Subcutaneous abdominal adipose tissue (tissue), 5 donors: ENCODE data around the gene EEF1AKMT3.

Source experiments
- H3K27ac ChIP-seq: one replicate; pipeline ENCODE4 v1.7.0; 2013; ENCODE audit warnings: low read depth, mild to moderate bottlenecking, inconsistent platforms, low read length, moderate library complexity
- H3K27me3 ChIP-seq, 5 donors: one replicate each; pipeline ENCODE4 v1.7.0; 2013; ENCODE audit warnings: low read length in 5 of 5, inconsistent platforms in 1 of 5; ENCODE audit not compliant: control insufficient read depth in 5 of 5, insufficient read depth in 4 of 5
- H3K36me3 ChIP-seq, 5 donors: one replicate each; pipeline ENCODE4 v1.7.0; 2013; ENCODE audit warnings: low read length in 5 of 5; ENCODE audit not compliant: control insufficient read depth in 5 of 5, insufficient read depth in 5 of 5
- H3K4me1 ChIP-seq, 5 donors: one replicate each; pipeline ENCODE4 v1.7.0; 2013; ENCODE audit warnings: low read length in 5 of 5, mild to moderate bottlenecking in 3 of 5, moderate library complexity in 1 of 5; ENCODE audit not compliant: control insufficient read depth in 5 of 5, insufficient read depth in 5 of 5
- H3K4me3 ChIP-seq, 5 donors: one replicate each; pipeline ENCODE4 v1.7.0; 2013; ENCODE audit warnings: low read length in 5 of 5, low read depth in 1 of 5
- H3K9ac ChIP-seq, 5 donors: one replicate each; pipeline ENCODE4 v1.7.0; 2013; ENCODE audit warnings: low read length in 5 of 5, mild to moderate bottlenecking in 4 of 5, moderate library complexity in 3 of 5
- H3K9me3 ChIP-seq, 5 donors: one replicate each; pipeline ENCODE4 v1.7.0; 2013; ENCODE audit warnings: low read length in 5 of 5; ENCODE audit not compliant: control insufficient read depth in 5 of 5
- donor health status: healthy.
- donor health status: healthy.
- donor health status: healthy.
- donor health status: healthy.
- donor health status: healthy.

EEF1AKMT3 gene

DNA sequence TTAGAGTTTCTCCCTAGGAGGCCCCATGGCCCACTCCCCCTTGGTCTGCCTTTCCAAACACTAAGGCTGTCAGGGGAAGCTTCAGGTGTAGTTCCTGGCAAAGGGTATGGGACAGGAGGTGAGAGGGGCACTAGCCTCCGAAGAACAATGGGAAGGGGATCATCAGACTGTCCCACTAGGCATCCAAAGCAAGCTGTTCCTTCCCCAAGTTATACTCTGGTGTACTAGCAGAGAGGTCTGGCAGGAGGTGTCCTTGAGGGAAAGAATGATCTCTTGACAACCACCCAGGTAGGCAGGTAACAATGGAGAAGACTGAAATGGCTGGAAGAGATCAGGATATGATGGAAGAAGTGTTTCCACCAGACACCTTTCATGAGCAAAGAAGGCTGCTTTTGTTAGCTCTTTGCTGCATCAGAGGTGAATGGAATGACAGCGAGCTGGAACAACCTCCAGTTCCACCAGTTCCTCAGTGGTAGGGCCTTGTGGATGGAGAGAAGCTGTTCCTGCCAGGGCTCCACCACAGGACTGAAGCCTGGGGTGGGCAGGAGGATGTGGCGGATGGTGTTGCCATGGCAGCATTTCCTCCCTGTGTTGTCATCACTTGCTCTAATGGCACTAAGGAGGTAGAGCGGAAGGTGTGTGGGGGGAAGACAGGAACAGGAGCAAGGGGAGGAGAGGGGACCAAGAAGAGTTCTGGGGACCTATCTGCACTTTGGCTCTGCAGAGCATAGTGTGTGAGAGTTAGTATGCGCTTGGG is 31.6 kb upstream of the EEF1AKMT3 start:
- Histone ChIP-seq H3K4me3 (peak overlapping the region in 1 of 5 donors; percentile 51), H3K27ac (no peak overlapping the region)

GRCh38 chr12:57741413-57741789 is 31.0 kb upstream of the EEF1AKMT3 start:
- H3K36me3 ChIP-seq = peaks cover 0 to 2% (median 0%) of the 10 kb centered on the region in 5 donors
- H3K9ac ChIP-seq = no peak overlapping the region
- H3K4me3 ChIP-seq = peak overlapping the region in 3 of 5 donors; percentile 38 to 51 (median 43)
- H3K4me1 ChIP-seq = peaks cover 5 to 53% (median 30%) of the 10 kb centered on the region in 5 donors
- no peak overlapping the region for H3K27ac ChIP-seq
- no peaks in the 10 kb centered on the region for H3K9me3 ChIP-seq
- peaks cover 9 to 37% (median 25%) of the 10 kb centered on the region in 5 donors for H3K27me3 ChIP-seq

More for the DNA sequence above, 31.6 kb upstream of the EEF1AKMT3 start:
- Histone ChIP-seq H3K27me3 (peaks cover 11 to 42% (median 28%) of the 10 kb centered on the region in 5 donors), H3K9ac (no peak overlapping the region), H3K9me3 (no peaks in the 10 kb centered on the region), H3K36me3 (no peaks in the 10 kb centered on the region), H3K4me1 (peaks cover 5 to 53% (median 34%) of the 10 kb centered on the region in 5 donors)

- Histone ChIP-seq H3K4me3 (peak overlapping the region in 3 of 5 donors; percentile 38 to 51 (median 43)), H3K27me3 (peaks cover 2 to 30% (median 18%) of the 10 kb centered on the region in 5 donors), H3K4me1 (peaks cover 5 to 47% (median 27%) of the 10 kb centered on the region in 5 donors), H3K36me3 (peaks cover 3 to 9% (median 6%) of the 10 kb centered on the region in 5 donors), H3K27ac (no peak overlapping the region), H3K9ac (no peak overlapping the region), H3K9me3 (no peaks in the 10 kb centered on the region)
Measured at GRCh38 chr12:57741844-57742738, 30.3 kb upstream of the EEF1AKMT3 start.

- Histone ChIP-seq H3K27me3 (peaks cover 0 to 24% (median 14%) of the 10 kb centered on the region in 5 donors), H3K4me1 (peaks cover 5 to 36% (median 18%) of the 10 kb centered on the region in 5 donors), H3K27ac (no peak overlapping the region), H3K4me3 (peak overlapping the region in 3 of 5 donors; percentile 88 to 96 (median 92)), H3K36me3 (peaks cover 13 to 24% (median 19%) of the 10 kb centered on the region in 5 donors), H3K9me3 (no peaks in the 10 kb centered on the region), H3K9ac (no peak overlapping the region)
Measured at GRCh38 chr12:57743769-57744168, 28.6 kb upstream of the EEF1AKMT3 start.

DNA sequence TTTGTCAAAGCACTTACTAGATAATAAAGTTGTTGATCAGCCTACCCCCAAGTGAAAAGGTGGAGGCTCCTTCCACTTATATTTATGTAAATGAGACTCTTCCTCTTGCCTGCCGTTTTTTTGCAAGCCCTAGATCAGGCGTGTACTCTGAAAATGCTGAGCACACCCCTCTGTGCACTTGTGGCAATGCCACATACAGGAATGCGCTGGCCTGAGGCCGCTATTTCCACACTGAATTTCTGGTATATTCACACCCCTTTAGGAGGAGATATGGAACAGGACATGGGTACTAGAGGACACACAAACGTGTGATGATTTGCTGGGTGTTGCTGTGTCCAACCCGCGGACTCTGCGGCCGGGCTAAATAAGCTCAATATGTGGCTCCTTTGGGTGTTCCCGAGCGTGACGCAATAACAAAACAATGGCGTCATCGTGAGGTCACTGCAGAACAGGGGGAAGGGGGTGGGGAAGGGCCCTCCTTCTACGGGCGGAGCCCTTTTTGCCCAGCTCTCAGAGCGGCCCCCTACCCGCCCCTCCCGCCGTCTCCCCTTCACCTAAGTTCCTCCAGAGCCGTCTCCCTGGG is 28.1 kb upstream of the EEF1AKMT3 start:
- H3K4me1 ChIP-seq = peaks cover 5 to 34% (median 18%) of the 10 kb centered on the region in 5 donors
- H3K36me3 ChIP-seq = peaks cover 13 to 29% (median 25%) of the 10 kb centered on the region in 5 donors
- no peaks in the 10 kb centered on the region for H3K9me3 ChIP-seq
- H3K4me3 ChIP-seq = peak overlapping the region; percentile 88 to 96 (median 92)
- H3K9ac ChIP-seq = peak overlapping the region in 4 of 5 donors; percentile 93 to 99 (median 98)
- H3K27me3 ChIP-seq = peaks cover 0 to 19% (median 9%) of the 10 kb centered on the region in 5 donors
- H3K27ac ChIP-seq = peak overlapping the region; percentile 99

- Histone ChIP-seq H3K4me1 (peaks cover 5 to 28% (median 18%) of the 10 kb centered on the region in 5 donors), H3K36me3 (peaks cover 13 to 36% (median 26%) of the 10 kb centered on the region in 5 donors), H3K27ac (peak within 1 kb of the TSS; percentile 99), H3K9me3 (no peaks in the 10 kb centered on the region), H3K27me3 (peaks cover 0 to 13% (median 4%) of the 10 kb centered on the region in 5 donors), H3K4me3 (peak within 1 kb of the TSS; percentile 88 to 96 (median 92)), H3K9ac (peak within 1 kb of the TSS; percentile 93 to 99 (median 98))
Measured at GRCh38 chr12:57744777-57745484, 27.5 kb upstream of the EEF1AKMT3 start, which contains the start of gene TSPAN31. Gene TSPAN31 (plus strand): TSS chr12:57745039. CDS start chr12:57745155, 116 bp downstream.

DNA sequence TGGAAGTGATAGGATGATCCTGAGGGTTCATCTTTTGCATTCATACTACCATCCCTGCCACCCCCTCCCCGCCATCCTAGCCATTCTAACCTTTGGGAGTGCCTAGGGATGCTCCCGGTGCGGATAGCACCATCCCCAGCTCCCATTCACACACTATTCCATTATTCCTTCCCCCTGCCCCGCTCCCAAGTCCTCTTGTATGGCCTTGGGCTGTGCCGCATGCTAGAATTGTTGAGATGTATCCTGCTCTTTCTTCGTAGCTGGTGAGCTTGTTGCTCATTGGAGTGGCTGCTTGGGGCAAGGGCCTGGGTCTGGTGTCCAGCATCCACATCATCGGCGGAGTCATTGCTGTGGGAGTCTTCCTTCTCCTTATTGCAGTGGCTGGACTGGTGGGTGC is 26.9 kb upstream of the EEF1AKMT3 start:
- no peaks in the 10 kb centered on the region for H3K9me3 ChIP-seq
- peak overlapping the region; percentile 88 to 96 (median 92) for H3K4me3 ChIP-seq
- peaks cover 5 to 28% (median 18%) of the 10 kb centered on the region in 5 donors for H3K4me1 ChIP-seq
- H3K27ac ChIP-seq = peak overlapping the region; percentile 99
- H3K27me3 ChIP-seq = peaks cover 0 to 9% (median 4%) of the 10 kb centered on the region in 5 donors
- peaks cover 13 to 40% (median 28%) of the 10 kb centered on the region in 5 donors for H3K36me3 ChIP-seq
- H3K9ac ChIP-seq = peak overlapping the region; percentile 93 to 99 (median 98)

DNA sequence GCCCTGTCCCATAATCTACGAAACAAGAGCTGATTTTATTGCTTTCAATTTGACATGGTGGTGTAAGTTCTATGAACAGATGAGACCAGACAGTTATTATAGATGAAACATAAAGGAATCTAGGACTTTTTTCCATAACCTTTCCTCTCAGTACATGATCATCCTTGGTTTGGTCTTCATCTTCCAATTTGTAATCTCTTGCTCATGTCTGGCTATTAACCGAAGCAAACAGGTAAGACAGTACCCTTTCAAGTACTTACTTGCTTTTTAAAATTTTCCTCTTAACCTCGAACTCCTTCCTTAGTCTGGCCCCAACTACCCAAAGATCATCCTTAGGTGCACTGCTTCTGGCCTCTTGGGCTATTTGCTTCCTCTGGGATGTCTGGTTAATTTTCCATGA is 26.4 kb upstream of the EEF1AKMT3 start:
- H3K4me1 ChIP-seq = peaks cover 5 to 26% (median 24%) of the 10 kb centered on the region in 5 donors
- H3K9me3 ChIP-seq = no peaks in the 10 kb centered on the region
- peak overlapping the region; percentile 99 for H3K27ac ChIP-seq
- peak overlapping the region in 3 of 5 donors; percentile 92 to 96 (median 93) for H3K4me3 ChIP-seq
- H3K27me3 ChIP-seq = peaks cover 0 to 4% (median 2%) of the 10 kb centered on the region in 5 donors
- no peak overlapping the region for H3K9ac ChIP-seq
- peaks cover 13 to 44% (median 31%) of the 10 kb centered on the region in 5 donors for H3K36me3 ChIP-seq

- H3K9me3 ChIP-seq = no peaks in the 10 kb centered on the region
- no peak overlapping the region for H3K27ac ChIP-seq
- no peak overlapping the region for H3K9ac ChIP-seq
- no peaks in the 10 kb centered on the region for H3K27me3 ChIP-seq
- peaks cover 13 to 44% (median 31%) of the 10 kb centered on the region in 5 donors for H3K36me3 ChIP-seq
- peaks cover 10 to 38% (median 34%) of the 10 kb centered on the region in 5 donors for H3K4me1 ChIP-seq
- H3K4me3 ChIP-seq = no peak overlapping the region
Measured at GRCh38 chr12:57749061-57749460, 23.4 kb upstream of the EEF1AKMT3 start.
